Measurements from ENCODE around the gene LIX1L.
A peak's percentile ranks its signal among the peaks of the same experiment; 100 is the strongest.

LIX1L gene

GRCh38 chr1:145957443-145958319 lies at the start of gene LIX1L:
Gene LIX1L, minus strand, starts transcription at chr1:145958017. Its CDS starts 90 bp downstream, at chr1:145957927.
- DNase-seq (ENCODE audit: low spot score) = peak; percentile 97
- no peak for TF ChIP-seq CTCF (IDR thresholded peaks at IDR 0.05; ENCODE audit: extremely low read depth, missing control alignments)

GRCh38 chr1:146001709-146002108 lies 43.9 kb upstream of the LIX1L start:
- no peak for DNase-seq (ENCODE audit: low spot score)
- TF ChIP-seq CTCF (IDR thresholded peaks at IDR 0.05; ENCODE audit: extremely low read depth, missing control alignments) = no peak

DNA sequence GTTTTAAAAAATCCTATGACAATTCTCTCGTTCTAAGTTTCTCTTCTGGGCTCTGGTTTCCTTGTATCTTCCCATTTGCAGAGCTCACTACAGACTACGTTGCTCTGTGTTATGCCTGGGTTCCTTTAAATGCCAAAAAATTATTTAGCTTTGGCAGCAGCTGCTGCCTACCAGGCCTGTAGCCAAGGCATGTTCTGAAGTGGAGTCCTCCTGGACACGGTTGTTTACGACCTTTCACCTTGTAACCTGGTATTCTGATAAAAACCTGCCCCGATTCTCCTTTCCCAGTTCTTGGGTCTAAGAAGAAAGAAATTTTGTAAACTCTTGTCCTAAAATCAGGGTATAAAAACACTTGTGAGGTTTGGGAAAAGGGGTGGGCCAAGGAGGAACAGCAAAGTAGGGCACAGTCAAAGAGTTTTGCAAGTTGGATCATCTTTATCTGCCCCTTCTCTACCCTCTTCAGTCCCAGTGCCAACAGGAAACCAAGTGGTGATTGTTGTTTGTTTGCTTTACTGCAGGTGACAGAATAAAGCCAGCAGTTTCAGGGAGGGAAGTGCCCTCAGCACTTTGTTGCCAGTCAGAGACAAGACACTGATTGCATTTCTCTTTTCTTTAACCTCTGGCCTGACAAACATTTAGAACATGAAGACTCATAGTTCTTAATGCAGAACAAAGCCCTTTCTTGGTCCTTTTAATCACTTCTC lies 41.7 kb upstream of the LIX1L start:
- TF ChIP-seq CTCF (IDR thresholded peaks at IDR 0.05; ENCODE audit: extremely low read depth, missing control alignments) = no peak
- no peak for DNase-seq (ENCODE audit: low spot score)

DNA sequence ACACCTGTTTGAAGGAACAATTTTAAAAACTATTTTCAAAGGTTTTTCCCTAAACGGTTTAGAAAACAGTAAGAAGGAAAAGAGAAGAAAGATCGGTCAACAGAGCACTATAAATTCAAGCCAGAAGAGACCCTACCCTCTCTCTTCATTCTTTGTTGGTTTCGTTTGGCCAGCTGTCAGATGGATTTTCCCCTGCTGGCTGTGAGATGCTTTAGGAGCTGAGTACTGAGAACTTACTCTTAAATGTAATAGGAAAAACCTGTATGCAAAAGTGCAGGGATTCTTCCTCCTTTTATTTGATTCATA lies 39.9 kb upstream of the LIX1L start:
- DNase-seq (ENCODE audit: low spot score) = no peak
- no peak for TF ChIP-seq CTCF (IDR thresholded peaks at IDR 0.05; ENCODE audit: extremely low read depth, missing control alignments)

GRCh38 chr1:145997016-145997717 lies 39.4 kb upstream of the LIX1L start:
- TF ChIP-seq CTCF (IDR thresholded peaks at IDR 0.05; ENCODE audit: extremely low read depth, missing control alignments) = no peak
- peak; percentile 40 for DNase-seq (ENCODE audit: low spot score)

DNA sequence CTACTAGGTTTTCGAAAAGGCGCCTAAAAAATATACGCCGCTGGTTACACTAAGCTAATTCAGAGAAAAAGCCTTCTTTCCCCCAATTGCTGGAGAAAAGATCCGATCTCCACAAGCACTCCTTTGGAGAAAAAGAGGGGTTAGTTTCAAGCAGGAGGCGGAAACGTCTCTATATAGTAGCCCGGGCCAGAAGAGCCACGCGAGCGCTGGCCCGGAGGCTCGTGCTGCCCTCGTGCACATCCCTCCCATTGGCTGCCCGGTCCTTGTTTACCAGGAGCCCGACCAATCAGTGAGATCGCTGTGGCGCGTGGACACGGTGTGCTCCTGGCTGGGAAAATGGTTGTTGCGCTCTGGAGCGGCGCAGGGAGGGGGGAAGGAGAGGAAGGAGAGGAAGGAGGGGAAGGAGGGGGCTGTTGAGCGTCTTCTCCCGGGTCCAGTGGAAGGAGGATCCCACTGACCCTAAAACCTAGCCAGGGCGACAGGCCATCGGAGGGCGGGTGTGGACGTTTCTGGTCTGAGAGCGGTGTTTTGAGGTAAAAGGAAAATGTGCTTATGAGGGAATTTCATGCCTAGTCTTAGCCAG lies 38.7 kb upstream of the LIX1L start, which contains the start of gene TXNIP:
TXNIP (minus strand) TSS at position 147 of the 583 bp plus-strand sequence. CDS start 313 bp downstream, outside the sequence.
- TF ChIP-seq CTCF (IDR thresholded peaks at IDR 0.05; ENCODE audit: extremely low read depth, missing control alignments) = no peak
- peak; percentile 93 for DNase-seq (ENCODE audit: low spot score)

Data from GM20000 (cell line).